CD4-positive, alpha-beta T cell (primary cell): Measurements from ENCODE around the gene GRIN2A. TPM values are rescaled to one million over a fixed set of nuclear protein-coding genes. Genes with fewer than 3 reads are reported as not detected.

Experiments
- ATAC-seq: fragments of 200-7000 bp; cut with Tn5 transposase; one replicate; pipeline ENCODE4 v1.10.0; 2022; ENCODE audit warnings: mild to moderate bottlenecking; ENCODE audit not compliant: poor library complexity
- CTCF ChIA-PET: fragments of 350-600 bp; sonication (Branson Sonifier 250); formaldehyde crosslinking; loops from one replicate; lab custom pipeline; 2021; ENCODE audit warnings: antibody characterized with exemption, inconsistent platforms; lab: Charles Lee
- POLR2A ChIA-PET: fragments of 350-600 bp; sonication (Branson Sonifier 250); formaldehyde crosslinking; loops from one replicate; lab custom pipeline; 2021; ENCODE audit warnings: antibody characterized with exemption, inconsistent platforms; lab: Charles Lee
- DNase-seq, 14 experiments: peaks; one replicate each; pipeline ENCODE4 v3.0.0-alpha.2; 2013 to 2020; ENCODE audit warnings: mixed read lengths in 2 of 14
- H3K27ac ChIP-seq, 2 donors: one replicate each; pipeline versions ENCODE4 v1.5.1 to v1.7.0; 2013; ENCODE audit warnings: low read length in 2 of 2, low read depth in 1 of 2, mild to moderate bottlenecking in 1 of 2
- H3K27me3 ChIP-seq, 2 experiments: 1 replicate in 1 of 2; 2 replicates in 1 of 2; pipeline versions ENCODE4 v1.6.1 to v1.7.0; 2013; ENCODE audit warnings: low read length in 2 of 2, control low read depth in 1 of 2, mild to moderate bottlenecking in 1 of 2, moderate library complexity in 1 of 2; ENCODE audit not compliant: insufficient read depth in 2 of 2, control insufficient read depth in 1 of 2
- H3K36me3 ChIP-seq: one replicate; pipeline ENCODE4 v1.6.1; 2013; ENCODE audit warnings: low read length, control low read depth; ENCODE audit not compliant: insufficient read depth
- H3K4me1 ChIP-seq: one replicate; pipeline ENCODE4 v1.6.1; 2013; ENCODE audit warnings: low read length, control low read depth; ENCODE audit not compliant: insufficient read depth
- H3K4me3 ChIP-seq: one replicate; pipeline ENCODE4 v1.5.1; 2013; ENCODE audit warnings: mild to moderate bottlenecking, low read length, moderate library complexity
- H3K9me3 ChIP-seq, 2 experiments: 1 replicate in 1 of 2; 2 replicates in 1 of 2; pipeline versions ENCODE4 v1.6.1 to v1.7.0; 2013; ENCODE audit warnings: low read length in 2 of 2, mild to moderate bottlenecking in 2 of 2, control low read depth in 1 of 2, moderate library complexity in 1 of 2; ENCODE audit not compliant: control insufficient read depth in 1 of 2, insufficient read depth in 1 of 2
- H3K27ac Mint-ChIP-seq: one replicate; pipeline ENCODE4 v1.8.0; 2020; ENCODE audit warnings: mixed read lengths
- H3K27me3 Mint-ChIP-seq: one replicate; pipeline ENCODE4 v1.8.0; 2021; ENCODE audit warnings: mixed read lengths
- H3K36me3 Mint-ChIP-seq: one replicate; pipeline ENCODE4 v1.8.0; 2021; ENCODE audit warnings: low read depth, mixed read lengths
- H3K4me1 Mint-ChIP-seq: one replicate; pipeline ENCODE4 v1.8.0; 2021; ENCODE audit warnings: low read depth, mixed read lengths
- H3K4me3 Mint-ChIP-seq: one replicate; pipeline ENCODE4 v1.8.0; 2020; ENCODE audit warnings: mild to moderate bottlenecking, mixed read lengths
- H3K9me3 Mint-ChIP-seq: one replicate; pipeline ENCODE4 v1.8.0; 2020; ENCODE audit warnings: mixed read lengths
- CTCF ChIP-seq: fragments of 200-600 bp; IDR thresholded peaks from one replicate; pipeline ENCODE4 v1.8.0; 2022; ENCODE audit warnings: antibody characterized with exemption, mild to moderate bottlenecking
- intact Hi-C, 2 experiments: fragments of 100-400 bp; cut with DNase I in 1 of 2; cut with micrococcal nuclease in 1 of 2; formaldehyde crosslinking; loops; one replicate each; pipeline versions ENCODE4 v1.15.1 to v1.9.0; 2023 to 2025; cut with DNase I, micrococcal nuclease
- total RNA-seq, 174 experiments: library from RNA in 2 of 174; stranded (reverse) in 2 of 174; gene quantifications; one replicate each; pipeline ENCODE4 v1.2.3 and lab custom pipeline; 2021 to 2026

The GRIN2A gene
- total RNA-seq, 2 experiments from 2014 or later, result not detected

GRCh38 chr16:10202649-10203048 is 20.4 kb upstream of the GRIN2A start:
- intact Hi-C loops, result no loop called here
- Mint-ChIP-seq H3K9me3 (no peaks in the 10 kb centered on the region), H3K27ac (no peak overlapping the region), H3K27me3 (peaks cover 13% of the 10 kb centered on the region), H3K4me1 (no peaks in the 10 kb centered on the region), H3K36me3 (no peaks in the 10 kb centered on the region), H3K4me3 (no peak overlapping the region)
- POLR2A ChIA-PET, result interaction anchor here (0.5 kb wide), 1 partner anchor 211 kb away, joined by 3 read pairs; no protein-coding TSS in a partner anchor
- H3K4me1 ChIP-seq, result no peaks in the 10 kb centered on the region
- CTCF ChIA-PET, result no interaction called here
- ATAC-seq (no peak), DNase-seq (no peak)
- H3K4me3 ChIP-seq, result no peak overlapping the region
- no peak for TF ChIP-seq CTCF
- H3K27me3 ChIP-seq, result no peaks in the 10 kb centered on the region
- H3K9me3 ChIP-seq, result no peaks in the 10 kb centered on the region
- no peak overlapping the region for H3K27ac ChIP-seq
- H3K36me3 ChIP-seq, result no peaks in the 10 kb centered on the region

- Mint-ChIP-seq H3K27ac (no peak overlapping the region), H3K4me3 (no peak overlapping the region), H3K9me3 (no peaks in the 10 kb centered on the region), H3K36me3 (no peaks in the 10 kb centered on the region), H3K4me1 (no peaks in the 10 kb centered on the region), H3K27me3 (peaks cover 11% of the 10 kb centered on the region)
- H3K9me3 ChIP-seq, result no peaks in the 10 kb centered on the region
- ChIA-PET CTCF (no interaction called here), POLR2A (no interaction called here)
- intact Hi-C loops, result no loop called here
- no peak overlapping the region for H3K27ac ChIP-seq
- H3K36me3 ChIP-seq, result no peaks in the 10 kb centered on the region
- no peak for TF ChIP-seq CTCF
- H3K4me3 ChIP-seq, result no peak overlapping the region
- H3K27me3 ChIP-seq, result no peaks in the 10 kb centered on the region
- DNase-seq, result no peak
- no peak for ATAC-seq
- no peaks in the 10 kb centered on the region for H3K4me1 ChIP-seq
Measured at GRCh38 chr16:10200637-10201586, 18.7 kb upstream of the GRIN2A start.

GRCh38 chr16:10196999-10197398 is 14.8 kb upstream of the GRIN2A start:
- no peak for DNase-seq
- H3K4me1 Mint-ChIP-seq, result no peaks in the 10 kb centered on the region
- ATAC-seq, result no peak
- peaks cover 11% of the 10 kb centered on the region for H3K27me3 Mint-ChIP-seq
- Histone ChIP-seq H3K36me3 (no peaks in the 10 kb centered on the region), H3K4me1 (no peaks in the 10 kb centered on the region), H3K9me3 (no peaks in the 10 kb centered on the region), H3K4me3 (no peak overlapping the region), H3K27me3 (peaks cover 0 to 4% of the 10 kb centered on the region in 2 experiments), H3K27ac (no peak overlapping the region)
- H3K4me3 Mint-ChIP-seq, result no peak overlapping the region
- H3K36me3 Mint-ChIP-seq, result no peaks in the 10 kb centered on the region
- intact Hi-C loops, result no loop called here
- H3K9me3 Mint-ChIP-seq, result no peaks in the 10 kb centered on the region
- no peak overlapping the region for H3K27ac Mint-ChIP-seq
- POLR2A ChIA-PET, result no interaction called here
- CTCF ChIA-PET, result no interaction called here
- TF ChIP-seq CTCF, result no peak
